NT2/D1 (cell line): ENCODE results near the gene ATP9A.

Experiments used
- SUZ12 ChIP-seq: IDR thresholded peaks from 2 replicates; pipeline ENCODE4 v1.6.1; 2011; ENCODE audit not compliant: insufficient read length, insufficient read depth; ENCODE audit errors: extremely low read depth
- ZNF274 ChIP-seq: IDR thresholded peaks from 2 replicates; pipeline ENCODE4 v1.6.1; 2011; ENCODE audit warnings: mild to moderate bottlenecking, low read depth, low read length

DNA sequence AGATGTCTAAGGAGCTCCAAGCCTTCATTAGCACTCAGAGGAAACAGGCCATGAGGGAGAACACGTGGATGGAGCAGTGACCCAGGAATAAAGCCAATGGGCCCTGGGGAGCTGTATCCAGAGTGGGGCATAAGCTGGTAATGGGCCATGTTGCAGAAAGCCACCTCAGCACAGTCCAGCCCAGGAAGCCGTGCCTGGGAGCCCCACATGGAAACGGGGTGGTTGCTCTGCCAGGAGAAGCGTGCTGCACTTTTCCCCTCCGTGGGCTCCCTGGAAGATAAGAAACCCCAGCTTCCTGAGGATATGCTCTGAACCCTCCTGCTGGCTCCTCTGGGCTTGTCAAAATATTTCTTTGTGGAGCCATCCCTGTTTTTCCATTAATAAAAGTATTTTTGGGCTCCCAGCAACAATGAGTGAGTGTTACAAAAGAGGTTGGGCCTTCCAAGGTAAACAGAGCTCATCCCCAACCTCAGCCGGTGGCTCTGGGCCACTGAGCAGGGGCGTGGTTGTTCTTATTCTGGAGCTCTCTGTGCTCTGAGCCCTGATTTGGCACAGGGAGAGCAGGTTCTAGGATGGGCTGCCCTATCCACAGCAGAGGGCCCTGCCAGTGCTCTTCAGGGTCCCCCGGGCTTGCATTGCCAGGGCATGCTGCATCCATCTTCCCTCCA is 194.5 kb downstream of the ATP9A start:
- TF ChIP-seq SUZ12 (no peak), ZNF274 (no peak)
